Stomach smooth muscle (tissue), 2 donors: Measurements from ENCODE around the gene DGCR8.

Experiments
- H3K27ac ChIP-seq: one replicate; pipeline ENCODE4 v1.7.0; 2013; ENCODE audit warnings: mild to moderate bottlenecking, low read length, inconsistent platforms
- H3K27me3 ChIP-seq, 2 donors: one replicate each; pipeline ENCODE4 v1.7.0; 2013; ENCODE audit warnings: low read length in 2 of 2; ENCODE audit not compliant: insufficient read depth in 2 of 2, control insufficient read depth in 1 of 2
- H3K36me3 ChIP-seq, 2 donors: one replicate each; pipeline ENCODE4 v1.7.0; 2013; ENCODE audit warnings: low read length in 2 of 2; ENCODE audit not compliant: control insufficient read depth in 2 of 2, insufficient read depth in 2 of 2
- H3K4me1 ChIP-seq: one replicate; pipeline ENCODE4 v1.7.0; 2013; ENCODE audit warnings: low read length; ENCODE audit not compliant: control insufficient read depth, insufficient read depth
- H3K4me3 ChIP-seq, 2 donors: one replicate each; pipeline ENCODE4 v1.7.0; 2013; ENCODE audit warnings: low read length in 2 of 2
- H3K9ac ChIP-seq, 2 donors: one replicate each; pipeline ENCODE4 v1.7.0; 2013; ENCODE audit warnings: low read length in 2 of 2, mild to moderate bottlenecking in 1 of 2
- H3K9me3 ChIP-seq, 2 donors: one replicate each; pipeline ENCODE4 v1.7.0; 2013; ENCODE audit warnings: low read length in 2 of 2; ENCODE audit not compliant: control insufficient read depth in 2 of 2
- donor health status: healthy.
- donor health status: Pancreatic carcinoma.

The DGCR8 gene

GRCh38 chr22:20086101-20086599, 6.1 kb downstream of the DGCR8 start:
- Histone ChIP-seq H3K27ac (no peak overlapping the region), H3K9me3 (no peaks in the 10 kb centered on the region)

GRCh38 chr22:20086763-20087162, 6.7 kb downstream of the DGCR8 start:
- Histone ChIP-seq H3K27me3 (no peaks in the 10 kb centered on the region), H3K4me3 (no peak overlapping the region), H3K4me1 (peaks cover 29% of the 10 kb centered on the region), H3K9me3 (no peaks in the 10 kb centered on the region), H3K9ac (no peak overlapping the region), H3K27ac (no peak overlapping the region), H3K36me3 (peaks cover 56 to 60% of the 10 kb centered on the region in 2 donors)

More at GRCh38 chr22:20086101-20086599, 6.1 kb downstream of the DGCR8 start:
- no peak overlapping the region for H3K9ac ChIP-seq
- no peaks in the 10 kb centered on the region for H3K27me3 ChIP-seq
- H3K4me1 ChIP-seq = peaks cover 35% of the 10 kb centered on the region
- H3K4me3 ChIP-seq = no peak overlapping the region
- H3K36me3 ChIP-seq = peaks cover 50 to 54% of the 10 kb centered on the region in 2 donors

- no peaks in the 10 kb centered on the region for H3K9me3 ChIP-seq
- no peak overlapping the region for H3K27ac ChIP-seq
- no peaks in the 10 kb centered on the region for H3K27me3 ChIP-seq
- H3K4me3 ChIP-seq = no peak overlapping the region
- H3K9ac ChIP-seq = no peak overlapping the region
- peaks cover 65 to 69% of the 10 kb centered on the region in 2 donors for H3K36me3 ChIP-seq
- H3K4me1 ChIP-seq = peaks cover 25% of the 10 kb centered on the region
Measured at GRCh38 chr22:20087319-20088262, 7.5 kb downstream of the DGCR8 start.

DNA sequence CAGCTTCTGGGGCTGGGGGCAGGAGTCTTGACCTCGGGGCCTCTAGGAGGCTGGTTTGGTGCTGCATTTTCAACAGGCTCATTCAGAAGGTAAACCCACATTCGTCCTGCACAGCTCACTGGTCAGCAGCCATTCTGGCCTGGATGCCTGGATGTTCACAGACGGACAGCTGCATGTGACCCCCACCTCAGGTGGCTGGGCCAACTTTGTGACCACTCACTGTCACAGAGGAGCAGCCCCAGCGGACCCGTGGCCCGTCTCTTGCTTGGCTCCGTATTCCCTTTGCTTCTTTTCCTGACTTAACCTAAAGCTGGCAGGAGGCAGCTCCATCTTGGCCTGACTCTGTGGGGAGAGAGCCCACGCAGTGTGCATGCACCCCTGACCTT, 8.2 kb downstream of the DGCR8 start:
- H3K27ac ChIP-seq = no peak overlapping the region
- H3K9ac ChIP-seq = no peak overlapping the region
- H3K9me3 ChIP-seq = no peaks in the 10 kb centered on the region
- H3K36me3 ChIP-seq = peaks cover 70% of the 10 kb centered on the region in 2 donors
- peaks cover 18% of the 10 kb centered on the region for H3K4me1 ChIP-seq
- H3K27me3 ChIP-seq = no peaks in the 10 kb centered on the region
- no peak overlapping the region for H3K4me3 ChIP-seq

GRCh38 chr22:20089226-20089976, 9.4 kb downstream of the DGCR8 start:
- no peak overlapping the region for H3K4me3 ChIP-seq
- no peaks in the 10 kb centered on the region for H3K9me3 ChIP-seq
- H3K27me3 ChIP-seq = no peaks in the 10 kb centered on the region
- no peak overlapping the region for H3K27ac ChIP-seq
- peaks cover 8% of the 10 kb centered on the region for H3K4me1 ChIP-seq
- H3K9ac ChIP-seq = no peak overlapping the region
- peaks cover 80% of the 10 kb centered on the region in 2 donors for H3K36me3 ChIP-seq

- Histone ChIP-seq H3K4me3 (no peak overlapping the region), H3K36me3 (peaks cover 84 to 87% of the 10 kb centered on the region in 2 donors), H3K4me1 (peaks cover under 1% of the 10 kb centered on the region), H3K27me3 (no peaks in the 10 kb centered on the region), H3K27ac (no peak overlapping the region), H3K9me3 (no peaks in the 10 kb centered on the region), H3K9ac (no peak overlapping the region)
Measured at GRCh38 chr22:20089977-20090729, 10.1 kb downstream of the DGCR8 start.

DNA sequence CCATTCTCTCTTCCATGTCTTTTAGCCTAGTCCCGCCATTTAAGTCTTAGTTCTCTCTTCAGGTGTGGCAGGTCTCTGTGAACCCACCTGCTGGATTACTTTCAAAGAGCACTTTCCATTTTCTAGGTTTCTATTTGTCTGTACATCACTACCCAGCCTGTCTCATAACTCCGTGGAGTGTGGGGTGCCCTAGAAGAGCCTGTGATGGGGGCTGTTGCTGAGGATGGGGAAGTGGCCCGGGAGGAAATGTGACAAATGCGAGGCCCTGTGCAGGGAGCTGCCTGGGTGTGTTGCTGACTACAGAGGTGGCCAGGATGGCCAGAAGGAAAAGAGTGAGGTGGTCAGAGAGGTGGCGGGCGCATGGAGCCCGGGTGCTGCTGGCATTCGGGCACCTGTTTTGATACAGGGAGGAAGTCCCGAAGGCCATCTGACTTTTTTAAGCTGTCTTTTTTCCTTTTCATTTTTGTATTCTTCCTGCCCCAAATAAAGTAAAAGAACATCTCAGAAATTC, 10.7 kb downstream of the DGCR8 start:
- H3K9ac ChIP-seq = no peak overlapping the region
- no peaks in the 10 kb centered on the region for H3K9me3 ChIP-seq
- H3K27ac ChIP-seq = no peak overlapping the region
- H3K4me3 ChIP-seq = no peak overlapping the region
- H3K27me3 ChIP-seq = no peaks in the 10 kb centered on the region
- H3K4me1 ChIP-seq = no peaks in the 10 kb centered on the region
- H3K36me3 ChIP-seq = peaks cover 88 to 91% of the 10 kb centered on the region in 2 donors

- Histone ChIP-seq H3K36me3 (peaks cover 85 to 90% of the 10 kb centered on the region in 2 donors), H3K9me3 (no peaks in the 10 kb centered on the region), H3K27ac (no peak overlapping the region), H3K4me3 (no peak overlapping the region), H3K9ac (no peak overlapping the region), H3K27me3 (no peaks in the 10 kb centered on the region), H3K4me1 (no peaks in the 10 kb centered on the region)
Measured at GRCh38 chr22:20091690-20092476, 11.8 kb downstream of the DGCR8 start.

GRCh38 chr22:20092477-20092854, 12.4 kb downstream of the DGCR8 start:
- H3K4me3 ChIP-seq = no peak overlapping the region
- H3K9ac ChIP-seq = no peak overlapping the region
- no peaks in the 10 kb centered on the region for H3K9me3 ChIP-seq
- no peaks in the 10 kb centered on the region for H3K27me3 ChIP-seq
- H3K27ac ChIP-seq = no peak overlapping the region
- no peaks in the 10 kb centered on the region for H3K4me1 ChIP-seq
- peaks cover 82 to 90% of the 10 kb centered on the region in 2 donors for H3K36me3 ChIP-seq
